HUES64 (cell line): ENCODE data around the gene CAPN13.

Source experiments
- H3K27ac ChIP-seq: 2 replicates; pipeline ENCODE4 v1.7.0; 2013; ENCODE audit warnings: low read depth, low read length, inconsistent platforms
- H3K27me3 ChIP-seq: 2 replicates; pipeline ENCODE4 v1.6.1; 2013; ENCODE audit warnings: mild to moderate bottlenecking, low read length; ENCODE audit not compliant: insufficient read depth
- H3K36me3 ChIP-seq: 2 replicates; pipeline ENCODE4 v1.6.1; 2013; ENCODE audit warnings: mild to moderate bottlenecking, low read length; ENCODE audit not compliant: insufficient read depth
- H3K4me1 ChIP-seq: 2 replicates; pipeline ENCODE4 v1.6.1; 2013; ENCODE audit warnings: mild to moderate bottlenecking, low read length, moderate library complexity; ENCODE audit not compliant: insufficient read depth
- H3K4me3 ChIP-seq: 2 replicates; pipeline ENCODE4 v1.5.1; 2013; ENCODE audit warnings: mild to moderate bottlenecking, low read length, moderate library complexity
- H3K9ac ChIP-seq: 2 replicates; pipeline ENCODE4 v1.6.1; 2013; ENCODE audit warnings: mild to moderate bottlenecking, low read depth, low read length
- H3K9me3 ChIP-seq: 2 replicates; pipeline ENCODE4 v1.6.1; 2013; ENCODE audit warnings: low read depth, low read length; ENCODE audit not compliant: insufficient read depth
- WGBS: fragments of 150-250, 120-280 bp; methylation state at CpG from one replicate; pipeline ENCODE4 v1.1.7; 2013; ENCODE audit warnings: missing lambda C conversion rate; 5-methylcytosine and 5-hydroxymethylcytosine counted together

The CAPN13 gene

DNA sequence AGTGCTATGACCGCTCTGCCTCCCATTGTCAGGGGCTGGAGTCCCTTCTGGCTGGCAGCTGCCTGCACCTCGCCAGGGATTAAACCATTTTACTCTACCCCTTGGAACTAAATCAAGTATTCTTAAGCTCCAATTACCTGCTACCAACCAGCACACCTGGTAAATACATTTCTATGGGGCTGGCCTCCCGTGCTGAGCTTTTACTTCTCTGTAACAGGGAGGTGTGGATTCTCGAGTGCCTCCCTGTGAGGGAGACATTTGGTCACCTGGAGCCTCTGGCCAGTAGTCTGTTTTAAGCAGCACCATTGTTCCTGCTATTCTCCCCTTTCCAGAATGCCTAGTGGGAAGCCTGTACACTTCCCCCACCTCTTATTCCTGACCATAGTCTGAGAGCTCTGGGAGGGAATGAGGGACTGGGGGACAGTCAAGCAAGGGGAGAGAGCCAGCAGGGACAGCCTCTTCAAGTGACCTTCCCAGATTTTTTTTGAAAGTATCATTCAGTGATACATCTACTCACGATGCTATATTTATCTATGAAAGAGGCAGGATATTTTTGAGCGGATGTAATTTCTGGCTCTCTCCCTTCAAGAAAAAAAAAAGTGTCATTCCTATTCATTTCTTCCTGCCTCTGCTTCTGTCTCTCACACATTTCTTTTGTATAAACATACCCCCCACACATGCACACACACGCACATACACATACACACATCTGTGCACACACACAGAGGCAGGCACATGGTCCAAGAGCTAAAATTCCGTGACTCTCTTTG, 112.8 kb downstream of the CAPN13 start:
- Histone ChIP-seq H3K9me3 (peaks cover 14% of the 10 kb centered on the region; the same call in 1 of the 2 replicates), H3K9ac (no peak overlapping the region), H3K4me1 (no peaks in the 10 kb centered on the region; the same call in 1 of the 2 replicates), H3K27me3 (no peaks in the 10 kb centered on the region), H3K27ac (no peak overlapping the region), H3K4me3 (no peak overlapping the region), H3K36me3 (no peaks in the 10 kb centered on the region)
- 92% methylated on average over 8 of the region's 8 CpGs for WGBS

DNA sequence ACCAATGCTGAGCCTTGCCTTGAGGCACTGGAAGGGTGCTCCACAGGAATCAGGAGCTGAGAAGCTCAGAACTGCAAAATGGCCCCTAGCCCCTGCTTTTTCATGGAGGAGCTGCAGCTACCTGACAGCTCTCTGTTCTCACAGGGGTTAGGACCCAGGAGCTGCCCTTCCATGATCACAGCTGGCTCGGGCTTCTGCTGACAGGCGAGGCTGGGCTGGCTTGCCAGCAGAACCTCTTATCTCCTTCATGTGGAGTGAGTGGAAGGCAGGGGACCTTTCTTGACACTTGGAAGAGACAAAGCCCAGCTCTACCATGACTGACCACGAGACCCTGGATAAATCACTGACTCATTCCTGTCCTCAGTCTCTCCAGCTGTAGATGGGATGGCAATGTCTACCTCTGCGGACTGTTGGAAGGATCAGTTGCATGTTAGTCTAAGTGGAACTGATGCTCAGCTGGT, 113.4 kb downstream of the CAPN13 start:
- 86% methylated on average over 4 of the region's 4 CpGs for WGBS
- Histone ChIP-seq H3K4me3 (no peak overlapping the region), H3K27ac (no peak overlapping the region), H3K4me1 (no peaks in the 10 kb centered on the region; the same call in 1 of the 2 replicates), H3K9me3 (0 out of 2 replicates have a peak, but pooled peaks cover 9% of the 10 kb centered on the region), H3K9ac (no peak overlapping the region), H3K27me3 (no peaks in the 10 kb centered on the region), H3K36me3 (no peaks in the 10 kb centered on the region)

DNA sequence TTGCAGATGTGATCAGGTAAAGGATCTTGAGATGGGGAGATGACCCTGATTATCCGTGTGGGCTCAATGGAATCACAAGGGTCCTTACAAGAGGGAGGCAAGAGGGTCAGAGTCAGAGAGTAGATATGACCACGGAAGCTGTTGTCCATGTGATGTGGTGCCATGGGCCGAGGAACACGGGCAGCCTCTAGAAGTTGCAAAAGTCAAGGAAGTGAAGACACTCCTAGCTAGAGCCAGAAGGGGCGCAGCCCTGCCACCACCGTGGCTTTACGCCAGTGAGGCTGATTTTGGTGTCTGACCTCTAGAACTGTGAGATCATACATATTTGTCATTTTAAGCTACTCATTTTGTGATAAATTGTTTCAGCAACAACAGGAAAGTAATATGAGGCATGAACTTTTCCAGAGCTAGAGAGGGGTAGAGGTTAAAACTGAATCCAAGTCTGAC, 114.4 kb downstream of the CAPN13 start:
- Histone ChIP-seq H3K9ac (no peak overlapping the region), H3K27ac (no peak overlapping the region), H3K9me3 (0 out of 2 replicates have a peak, but pooled peaks cover 3% of the 10 kb centered on the region), H3K4me1 (no peaks in the 10 kb centered on the region; the same call in 1 of the 2 replicates), H3K36me3 (no peaks in the 10 kb centered on the region), H3K4me3 (no peak overlapping the region), H3K27me3 (no peaks in the 10 kb centered on the region)
- 87% methylated on average over 7 of the region's 7 CpGs for WGBS

DNA sequence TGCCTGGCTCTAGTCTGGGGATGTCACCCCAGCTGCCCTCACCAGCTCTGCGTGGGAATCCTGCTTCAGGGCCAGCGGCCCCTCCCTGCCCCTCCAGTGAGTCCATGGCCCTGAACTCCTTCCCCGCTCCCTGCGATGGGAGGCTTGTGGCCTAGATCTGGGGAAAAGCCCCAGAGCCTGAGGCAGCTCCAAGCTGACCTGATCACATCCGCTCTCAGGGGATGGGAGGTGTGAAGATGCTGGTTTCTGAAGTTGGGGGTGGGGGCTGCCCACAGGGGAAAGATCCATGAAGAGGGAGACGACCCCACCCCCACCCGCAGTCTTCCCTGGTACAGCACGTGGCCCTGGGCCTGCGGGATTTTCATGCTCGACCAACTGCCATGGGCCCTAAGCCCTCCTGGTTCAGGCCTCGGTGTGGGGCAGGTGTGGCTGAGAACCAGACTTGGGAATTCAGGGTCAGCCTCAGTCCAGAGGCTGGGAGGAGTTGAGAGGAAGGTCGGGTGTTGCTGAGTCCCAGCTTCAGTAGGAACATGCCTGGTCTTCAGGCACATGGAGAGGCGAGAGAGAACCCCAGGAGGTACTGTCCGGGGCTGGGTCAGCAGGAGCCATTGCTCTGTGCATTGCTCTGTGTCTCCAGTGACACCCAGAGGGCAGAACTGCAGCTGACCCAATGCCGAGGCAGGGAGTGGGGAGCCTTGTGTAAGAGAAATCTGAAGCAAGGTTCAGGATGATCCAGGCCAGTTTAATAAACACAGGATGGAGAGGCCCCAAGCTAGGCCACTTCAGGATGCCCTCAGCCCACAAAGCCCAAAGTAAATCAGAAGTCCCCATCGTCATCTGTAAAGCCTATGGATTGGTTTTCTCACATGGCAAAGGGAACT, 115.1 kb downstream of the CAPN13 start:
- Histone ChIP-seq H3K9ac (no peak overlapping the region), H3K4me1 (no peaks in the 10 kb centered on the region; the same call in 1 of the 2 replicates), H3K36me3 (no peaks in the 10 kb centered on the region), H3K27ac (no peak overlapping the region), H3K27me3 (no peaks in the 10 kb centered on the region), H3K9me3 (no peaks in the 10 kb centered on the region), H3K4me3 (no peak overlapping the region)
- 91% methylated on average over 16 of the region's 16 CpGs for WGBS

DNA sequence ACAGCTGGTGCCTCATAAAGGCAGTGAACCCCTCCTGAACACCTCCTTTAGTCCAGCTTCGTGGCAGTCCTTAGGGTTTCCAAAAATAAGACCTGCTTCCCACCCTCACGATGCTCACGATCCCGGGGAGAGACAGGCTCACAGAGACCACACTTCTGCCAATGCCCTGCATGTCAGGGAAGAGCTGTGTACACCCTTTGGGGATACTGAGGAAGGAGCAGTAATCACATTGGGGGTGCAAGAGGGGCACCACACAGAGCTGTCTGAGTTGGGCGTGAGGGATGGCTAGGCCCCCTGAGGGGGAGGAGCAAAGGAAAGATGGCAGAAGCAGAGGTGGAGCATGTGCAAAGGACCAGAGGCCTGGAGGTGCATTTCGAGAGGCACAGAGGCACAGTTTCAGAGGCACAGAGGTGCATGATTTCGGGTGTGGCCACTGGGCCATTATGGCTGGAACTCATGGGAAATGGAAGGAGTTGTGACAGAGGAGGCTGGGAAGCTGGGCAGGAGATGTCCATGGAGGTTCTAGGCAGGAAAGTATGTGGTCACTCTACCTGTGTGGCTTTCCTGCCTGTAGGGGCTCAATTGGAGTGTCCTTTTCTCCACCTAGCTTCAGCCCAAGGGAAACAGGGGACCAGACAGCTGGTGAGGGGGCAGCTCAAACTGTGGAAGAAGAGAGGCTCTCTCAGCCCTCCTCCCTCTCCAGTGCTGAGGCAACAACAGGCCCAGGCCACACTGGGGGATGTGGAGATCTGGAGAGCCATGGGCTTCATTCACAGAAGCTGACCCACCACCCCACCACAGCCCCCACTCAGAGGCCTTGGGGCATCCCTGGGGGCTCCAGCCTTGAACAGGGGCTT, 115.9 kb downstream of the CAPN13 start:
- Histone ChIP-seq H3K27ac (no peak overlapping the region), H3K4me3 (no peak overlapping the region), H3K36me3 (no peaks in the 10 kb centered on the region), H3K27me3 (no peaks in the 10 kb centered on the region), H3K9me3 (no peaks in the 10 kb centered on the region), H3K9ac (no peak overlapping the region), H3K4me1 (no peaks in the 10 kb centered on the region)
- WGBS = 92% methylated on average over 7 of the region's 7 CpGs

DNA sequence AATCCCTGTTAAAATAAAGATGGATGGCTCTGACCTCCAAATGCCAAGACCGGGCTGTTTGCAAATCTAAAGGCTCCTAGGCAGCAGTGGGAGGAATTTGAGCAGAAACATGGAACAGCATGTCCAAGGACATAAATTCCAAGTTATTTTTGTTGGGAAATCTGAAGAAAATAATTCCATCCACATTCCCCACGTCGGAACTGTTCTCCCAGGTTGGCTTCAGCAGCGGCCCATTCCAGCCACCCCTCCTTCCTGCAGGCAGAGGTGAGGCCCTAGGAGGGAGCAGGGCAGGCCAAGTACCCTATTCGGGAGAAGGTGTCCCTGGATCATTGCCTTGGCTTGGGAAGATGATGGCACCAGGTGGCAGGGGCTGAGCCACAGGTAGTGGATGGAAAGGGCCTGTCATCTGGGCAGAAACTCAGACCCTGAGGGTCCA, 117.1 kb downstream of the CAPN13 start:
- Histone ChIP-seq H3K27me3 (no peaks in the 10 kb centered on the region), H3K4me3 (no peak overlapping the region), H3K9me3 (no peaks in the 10 kb centered on the region), H3K27ac (no peak overlapping the region), H3K9ac (no peak overlapping the region), H3K36me3 (no peaks in the 10 kb centered on the region), H3K4me1 (no peaks in the 10 kb centered on the region)
- whole genome bisulfite sequencing = 89% methylated on average over 5 of the region's 5 CpGs

DNA sequence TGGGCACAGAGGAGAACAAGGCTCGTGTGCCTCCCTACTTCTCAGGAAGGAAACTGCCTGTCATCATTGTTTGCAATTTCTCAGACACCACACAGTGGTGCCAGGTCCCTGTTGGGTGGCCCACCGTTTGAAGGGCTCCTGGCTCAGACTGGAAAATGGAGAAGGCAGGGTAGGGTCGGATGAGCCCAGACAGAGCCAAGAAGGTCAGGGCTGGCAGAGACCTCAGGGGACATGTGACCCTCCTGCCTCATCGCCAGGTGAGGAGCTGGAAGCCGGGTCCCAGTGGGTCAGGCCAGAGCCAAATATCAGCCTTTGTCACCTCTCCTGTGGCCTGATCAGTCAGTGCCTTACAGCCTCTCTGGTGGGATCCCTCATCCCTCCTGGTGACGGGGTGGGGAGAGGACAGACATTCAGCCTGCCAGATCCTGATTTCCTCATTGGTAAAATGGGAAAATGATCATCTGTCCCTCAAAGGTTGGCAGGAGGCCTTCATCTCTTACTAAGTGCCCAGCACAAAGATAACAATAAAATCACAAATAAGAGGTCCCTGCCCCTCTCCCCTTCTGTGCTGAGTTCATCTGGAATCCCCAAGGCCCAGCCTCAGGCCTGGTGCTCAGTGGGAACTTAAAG, 117.6 kb downstream of the CAPN13 start:
- Histone ChIP-seq H3K4me3 (no peak overlapping the region), H3K27me3 (no peaks in the 10 kb centered on the region), H3K36me3 (no peaks in the 10 kb centered on the region), H3K9ac (no peak overlapping the region), H3K27ac (no peak overlapping the region), H3K9me3 (no peaks in the 10 kb centered on the region), H3K4me1 (no peaks in the 10 kb centered on the region)
- WGBS = 89% methylated on average over 6 of the region's 6 CpGs

DNA sequence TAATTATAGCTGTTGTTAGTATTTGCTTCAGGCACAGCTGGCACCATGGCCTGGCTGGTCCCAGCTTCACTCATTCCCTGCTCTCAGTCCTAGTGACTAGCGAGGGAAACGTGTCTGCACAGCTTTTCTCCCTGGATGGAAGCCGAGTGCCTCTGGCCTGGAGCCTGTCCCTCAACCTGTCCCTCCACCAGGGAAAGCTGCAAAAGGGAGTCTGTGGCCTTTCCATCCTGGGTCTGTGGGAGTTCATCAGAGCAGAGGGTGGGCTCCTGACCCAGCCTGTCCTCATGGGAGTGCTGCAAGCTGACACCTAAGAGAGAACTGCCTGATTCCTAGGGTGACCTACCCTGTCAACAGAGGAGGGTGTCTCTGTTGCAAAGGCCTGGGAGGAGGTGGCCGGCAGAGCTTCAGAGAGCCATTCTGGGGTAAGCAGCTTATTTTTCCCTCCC, 118.3 kb downstream of the CAPN13 start:
- no peak overlapping the region for H3K4me3 ChIP-seq
- no peak overlapping the region for H3K9ac ChIP-seq
- WGBS = 87% methylated on average over 4 of the region's 4 CpGs
- no peak overlapping the region for H3K27ac ChIP-seq
- no peaks in the 10 kb centered on the region for H3K36me3 ChIP-seq
- H3K27me3 ChIP-seq = no peaks in the 10 kb centered on the region
- H3K4me1 ChIP-seq = no peaks in the 10 kb centered on the region
- H3K9me3 ChIP-seq = no peaks in the 10 kb centered on the region

DNA sequence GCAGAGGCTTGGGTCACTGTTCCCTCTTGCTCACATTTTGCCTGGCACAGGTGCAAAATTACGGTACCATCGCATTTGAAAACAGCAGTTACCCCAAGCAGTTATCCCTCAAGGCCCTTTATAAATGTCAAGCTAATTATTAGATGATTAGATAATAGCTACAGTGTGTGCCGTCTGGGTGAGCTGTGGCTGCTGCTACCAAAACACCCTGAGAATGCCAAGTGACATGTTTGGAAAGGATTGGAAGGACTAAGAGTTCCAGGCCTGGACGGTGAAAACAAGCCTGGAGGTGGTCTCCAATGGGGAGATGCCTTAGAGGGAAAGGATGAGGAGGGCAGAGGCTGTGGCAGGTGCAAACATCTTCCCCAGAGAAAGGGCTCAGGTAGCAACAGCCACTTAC, 120.6 kb downstream of the CAPN13 start:
- Histone ChIP-seq H3K27ac (no peak overlapping the region), H3K4me1 (no peaks in the 10 kb centered on the region), H3K36me3 (no peaks in the 10 kb centered on the region), H3K4me3 (no peak overlapping the region), H3K27me3 (no peaks in the 10 kb centered on the region), H3K9ac (no peak overlapping the region), H3K9me3 (no peaks in the 10 kb centered on the region)
- 92% methylated on average over 4 of the region's 4 CpGs for WGBS

DNA sequence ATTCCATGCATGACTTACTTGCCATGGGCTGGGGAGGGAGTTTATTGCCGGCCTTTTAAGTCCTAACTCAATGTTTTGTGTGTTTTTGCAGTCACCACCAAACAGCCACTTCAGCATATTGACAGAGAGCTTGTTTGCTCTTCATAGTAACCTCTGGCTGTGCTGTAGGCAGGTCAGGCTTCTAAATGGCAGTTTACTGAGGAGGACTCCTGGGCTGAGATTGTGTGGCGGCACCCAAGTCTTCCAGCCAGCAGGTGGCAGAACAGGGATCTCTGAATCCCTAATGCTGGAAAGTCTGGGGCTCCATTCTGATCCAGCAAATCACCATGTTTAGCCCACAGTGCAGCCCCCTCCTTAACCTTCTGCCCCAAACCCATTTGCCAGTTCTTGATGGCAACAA, 121.2 kb downstream of the CAPN13 start:
- WGBS = 80% methylated on average over 2 of the region's 2 CpGs
- Histone ChIP-seq H3K27me3 (no peaks in the 10 kb centered on the region), H3K27ac (no peak overlapping the region), H3K4me1 (no peaks in the 10 kb centered on the region), H3K9me3 (no peaks in the 10 kb centered on the region), H3K9ac (no peak overlapping the region), H3K36me3 (no peaks in the 10 kb centered on the region), H3K4me3 (no peak overlapping the region)
